ENCODE measurements around the gene PVRIG.

DNA sequence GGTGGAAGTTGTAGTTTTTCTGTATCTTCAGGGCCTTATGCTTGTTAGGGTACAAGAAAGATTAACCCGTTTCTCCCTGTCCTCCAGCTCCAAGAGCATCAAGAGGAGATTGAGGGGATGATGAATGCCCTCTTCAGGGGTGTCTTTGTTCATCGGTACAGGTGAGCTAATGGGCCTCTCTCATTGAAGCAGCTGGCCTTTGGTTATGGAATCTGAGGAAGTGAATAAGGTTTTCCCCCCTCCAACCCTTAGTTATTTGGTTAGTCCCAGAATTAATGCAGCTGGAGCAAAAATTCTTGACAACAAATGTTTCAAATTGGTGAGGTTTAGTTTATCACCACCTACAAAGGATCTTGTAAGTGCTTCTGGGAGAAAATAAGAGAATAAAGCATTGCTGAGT, 24.5 kb upstream of the PVRIG start:
- TF ChIP-seq, protein P1, sequence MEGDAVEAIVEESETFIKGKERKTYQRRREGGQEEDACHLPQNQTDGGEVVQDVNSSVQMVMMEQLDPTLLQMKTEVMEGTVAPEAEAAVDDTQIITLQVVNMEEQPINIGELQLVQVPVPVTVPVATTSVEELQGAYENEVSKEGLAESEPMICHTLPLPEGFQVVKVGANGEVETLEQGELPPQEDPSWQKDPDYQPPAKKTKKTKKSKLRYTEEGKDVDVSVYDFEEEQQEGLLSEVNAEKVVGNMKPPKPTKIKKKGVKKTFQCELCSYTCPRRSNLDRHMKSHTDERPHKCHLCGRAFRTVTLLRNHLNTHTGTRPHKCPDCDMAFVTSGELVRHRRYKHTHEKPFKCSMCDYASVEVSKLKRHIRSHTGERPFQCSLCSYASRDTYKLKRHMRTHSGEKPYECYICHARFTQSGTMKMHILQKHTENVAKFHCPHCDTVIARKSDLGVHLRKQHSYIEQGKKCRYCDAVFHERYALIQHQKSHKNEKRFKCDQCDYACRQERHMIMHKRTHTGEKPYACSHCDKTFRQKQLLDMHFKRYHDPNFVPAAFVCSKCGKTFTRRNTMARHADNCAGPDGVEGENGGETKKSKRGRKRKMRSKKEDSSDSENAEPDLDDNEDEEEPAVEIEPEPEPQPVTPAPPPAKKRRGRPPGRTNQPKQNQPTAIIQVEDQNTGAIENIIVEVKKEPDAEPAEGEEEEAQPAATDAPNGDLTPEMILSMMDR (IDR thresholded peaks at IDR 0.05), result no peak
- no peak for TF ChIP-seq POLR2A (IDR thresholded peaks at IDR 0.05)

Data from Peyer's patch (tissue), 4 donors.